IMR-90 (cell line): ENCODE results near the gene SPEF2. TPM values are rescaled to one million over a fixed set of nuclear protein-coding genes. Genes with fewer than 3 reads are reported as not detected.

Experiments used
- ATAC-seq: fragments of 200-7000 bp; cut with Tn5 transposase; 2 replicates; pipeline ENCODE4 v1.9.1; 2020; ENCODE audit warnings: low read depth, mild to moderate bottlenecking, moderate library complexity
- BruUV-seq: library from RNA; stranded (reverse); fragments of 400-500 nt; replicated peaks from 2 replicates; lab custom pipeline; 2021; lab: Mats Ljungman, UMichigan
- CTCF ChIA-PET: fragments of 300-600 bp; formaldehyde crosslinking; extraction: SDS; loops from one replicate; lab custom pipeline; 2021; ENCODE audit warnings: antibody characterized with exemption; lab: Yijun Ruan, JAX
- POLR2A ChIA-PET: fragments of 300-600 bp; sonication (Branson Sonifier 250); formaldehyde crosslinking; loops from one replicate; lab custom pipeline; 2022; ENCODE audit warnings: antibody characterized with exemption; ENCODE audit not compliant: unreplicated experiment; lab: Charles Lee
- DNase-seq: peaks from one replicate; pipeline ENCODE4 v3.0.0; 2013
- H2AFZ ChIP-seq: replicated peaks from 2 replicates; pipeline ENCODE3; 2013; ENCODE audit warnings: low read length, mild to moderate bottlenecking; ENCODE audit not compliant: poor library complexity
- H2AK5ac ChIP-seq: 2 replicates; pipeline ENCODE4 v1.6.1; 2013; ENCODE audit warnings: low read depth, low read length, inconsistent platforms
- H2AK9ac ChIP-seq: replicated peaks from 2 replicates; pipeline ENCODE3; 2013; ENCODE audit warnings: mild to moderate bottlenecking, low read depth, low read length, moderate library complexity; ENCODE audit not compliant: poor library complexity
- H2BK120ac ChIP-seq: 2 replicates; pipeline ENCODE4 v1.6.1; 2013; ENCODE audit warnings: low read depth, low read length, inconsistent platforms
- H2BK15ac ChIP-seq: 3 replicates; pipeline ENCODE4 v1.6.1; 2013; ENCODE audit warnings: low read depth, low read length, inconsistent platforms
- H2BK20ac ChIP-seq: 2 replicates; pipeline ENCODE4 v1.6.1; 2013; ENCODE audit warnings: low read depth, mild to moderate bottlenecking, inconsistent platforms, low read length, moderate library complexity
- H2BK5ac ChIP-seq: 2 replicates; pipeline ENCODE4 v1.6.1; 2013; ENCODE audit warnings: mild to moderate bottlenecking, low read depth, low read length, inconsistent platforms; ENCODE audit not compliant: poor library complexity, severe bottlenecking
- H3K14ac ChIP-seq: replicated peaks from 2 replicates; pipeline ENCODE4 v1.6.1; 2013; ENCODE audit warnings: low read depth, low read length, inconsistent platforms
- H3K18ac ChIP-seq: 2 replicates; pipeline ENCODE4 v1.6.1; 2013; ENCODE audit warnings: low read depth, low read length, control low read depth
- H3K23ac ChIP-seq: 2 replicates; pipeline ENCODE4 v1.6.1; 2013; ENCODE audit warnings: low read depth, low read length, inconsistent platforms
- H3K27ac ChIP-seq: 2 replicates; pipeline ENCODE4 v1.5.1; 2013; ENCODE audit warnings: mild to moderate bottlenecking, control low read depth, low read length; ENCODE audit not compliant: insufficient read depth
- H3K27me3 ChIP-seq: 2 replicates; pipeline ENCODE4 v1.6.1; 2013; ENCODE audit warnings: low read length; ENCODE audit not compliant: control insufficient read depth, insufficient read depth
- H3K36me3 ChIP-seq: 2 replicates; pipeline ENCODE4 v1.6.1; 2013; ENCODE audit warnings: low read length, mixed read lengths; ENCODE audit not compliant: control insufficient read depth, insufficient read depth
- H3K4ac ChIP-seq: 2 replicates; pipeline ENCODE4 v1.6.1; 2013; ENCODE audit warnings: low read depth, low read length, inconsistent platforms
- H3K4me1 ChIP-seq: 2 replicates; pipeline ENCODE4 v1.6.1; 2013; ENCODE audit warnings: low read length, mixed read lengths; ENCODE audit not compliant: control insufficient read depth, insufficient read depth
- H3K4me2 ChIP-seq: 2 replicates; pipeline ENCODE4 v1.6.1; 2013; ENCODE audit warnings: low read depth, mild to moderate bottlenecking, control low read depth, low read length, moderate library complexity
- H3K4me3 ChIP-seq: 2 replicates; pipeline ENCODE4 v1.5.1; 2013; ENCODE audit warnings: low read depth, mild to moderate bottlenecking, control low read depth, low read length, moderate library complexity; ENCODE audit not compliant: insufficient read depth
- H3K56ac ChIP-seq: 2 replicates; pipeline ENCODE4 v1.6.1; 2013; ENCODE audit warnings: low read length, inconsistent platforms; ENCODE audit not compliant: insufficient read depth; ENCODE audit errors: extremely low read depth
- H3K79me1 ChIP-seq, 2 experiments: 2 replicates each; pipeline ENCODE4 v1.6.1; 2013; ENCODE audit warnings: low read length in 2 of 2, inconsistent platforms in 1 of 2, low read depth in 1 of 2
- H3K9ac ChIP-seq: 2 replicates; pipeline ENCODE4 v1.6.1; 2013; ENCODE audit warnings: low read depth, low read length, control low read depth
- H3K9me1 ChIP-seq: 2 replicates; pipeline ENCODE4 v1.6.1; 2013; ENCODE audit warnings: low read length, inconsistent platforms; ENCODE audit not compliant: insufficient read depth
- H3K9me3 ChIP-seq: 2 replicates; pipeline ENCODE4 v1.6.1; 2013; ENCODE audit warnings: low read length; ENCODE audit not compliant: control insufficient read depth, insufficient read depth
- H4K20me1 ChIP-seq: 2 replicates; pipeline ENCODE4 v1.6.1; 2013; ENCODE audit warnings: low read length, inconsistent platforms; ENCODE audit not compliant: insufficient read depth
- H4K5ac ChIP-seq: 2 replicates; pipeline ENCODE4 v1.6.1; 2013; ENCODE audit warnings: mild to moderate bottlenecking, low read depth, low read length, control low read depth
- H4K8ac ChIP-seq, 2 experiments: 2 replicates each; pipeline ENCODE4 v1.6.1; 2013; ENCODE audit warnings: low read depth in 2 of 2, low read length in 2 of 2, control low read depth in 1 of 2, inconsistent platforms in 1 of 2
- H4K91ac ChIP-seq: 2 replicates; pipeline ENCODE4 v1.6.1; 2013; ENCODE audit warnings: low read depth, low read length, inconsistent platforms; ENCODE audit not compliant: insufficient read depth
- BHLHE40 ChIP-seq: fragments of 150-350 bp; IDR thresholded peaks from 2 replicates; pipeline ENCODE4 v1.6.1; 2016; ENCODE audit warnings: mild to moderate bottlenecking, low read depth, low read length
- CEBPB ChIP-seq: IDR thresholded peaks from 2 replicates; pipeline ENCODE4 v1.6.1; 2012; ENCODE audit warnings: low read depth, low read length, improper control_type of control experiment
- CHD1 ChIP-seq: IDR thresholded peaks from 2 replicates; pipeline ENCODE4 v1.6.1; 2012; ENCODE audit warnings: low read depth, low read length, improper control_type of control experiment
- CTCF ChIP-seq: conservative IDR thresholded peaks from 2 replicates; pipeline ENCODE4 v1.5.1; 2012; ENCODE audit warnings: mild to moderate bottlenecking, low read depth, low read length, improper control_type of control experiment
- ELK1 ChIP-seq: fragments of 150-350 bp; IDR thresholded peaks from 2 replicates; pipeline ENCODE4 v1.6.1; 2016; ENCODE audit warnings: low read depth, mild to moderate bottlenecking, low read length, moderate library complexity, borderline replicate concordance
- FOS ChIP-seq: fragments of 150-350 bp; IDR thresholded peaks from 2 replicates; pipeline ENCODE4 v1.6.1; 2016; ENCODE audit warnings: low read depth, low read length
- MAFK ChIP-seq: IDR thresholded peaks from 2 replicates; pipeline ENCODE4 v1.6.1; 2012; ENCODE audit warnings: low read depth, low read length, improper control_type of control experiment
- MAZ ChIP-seq: IDR thresholded peaks from 2 replicates; pipeline ENCODE4 v1.6.1; 2012; ENCODE audit warnings: low read depth, mild to moderate bottlenecking, low read length, improper control_type of control experiment, moderate library complexity, borderline replicate concordance
- MXI1 ChIP-seq: IDR thresholded peaks from 2 replicates; pipeline ENCODE4 v1.6.1; 2012; ENCODE audit warnings: low read depth, mild to moderate bottlenecking, low read length, moderate library complexity, borderline replicate concordance
- NFE2L2 ChIP-seq: fragments of 150-350 bp; IDR thresholded peaks from 2 replicates; pipeline ENCODE4 v1.6.1; 2016; ENCODE audit warnings: low read depth, mild to moderate bottlenecking, low read length
- POLR2A ChIP-seq: IDR thresholded peaks from 2 replicates; pipeline ENCODE4 v1.6.1; 2012; ENCODE audit warnings: mild to moderate bottlenecking, low read depth, low read length
- RAD21 ChIP-seq: IDR thresholded peaks from 2 replicates; pipeline ENCODE4 v1.6.1; 2012; ENCODE audit warnings: low read length, improper control_type of control experiment
- RCOR1 ChIP-seq: IDR thresholded peaks from 2 replicates; pipeline ENCODE4 v1.6.1; 2012; ENCODE audit warnings: mild to moderate bottlenecking, low read length, improper control_type of control experiment; ENCODE audit not compliant: insufficient replicate concordance
- RFX5 ChIP-seq: IDR thresholded peaks from 2 replicates; pipeline ENCODE4 v1.8.0; 2012; ENCODE audit warnings: low read depth, mild to moderate bottlenecking, low read length, moderate library complexity
- SMC3 ChIP-seq: fragments of 150-350 bp; IDR thresholded peaks from 2 replicates; pipeline ENCODE4 v1.6.1; 2016; ENCODE audit warnings: low read depth, mild to moderate bottlenecking, antibody characterized with exemption, low read length, moderate library complexity
- USF2 ChIP-seq: fragments of 150-350 bp; IDR thresholded peaks from 2 replicates; pipeline ENCODE4 v1.6.1; 2017; ENCODE audit warnings: mild to moderate bottlenecking, antibody characterized with exemption, low read length, low read depth
- WGBS, 2 experiments: methylation state at CpG; one replicate each; pipeline versions ENCODE4 v1.1.5 to v1.1.7; 2013; ENCODE audit warnings: missing lambda C conversion rate in 2 of 2; ENCODE audit not compliant: insufficient read length in 1 of 2; ENCODE audit errors: extremely low coverage in 2 of 2; 5-methylcytosine and 5-hydroxymethylcytosine counted together
- dilution Hi-C: fragments of 300-500 bp; cut with HindIII; formaldehyde crosslinking; loops from one replicate; pipeline ENCODE4 v1.14.3; 2018; ENCODE audit warnings: low sequenced_read_pairs; ENCODE audit not compliant: unreplicated experiment
- in situ Hi-C: fragments of 300-500 bp; cut with MboI; formaldehyde crosslinking; loops from 3 replicates; pipeline ENCODE4 v1.14.3; 2019; ENCODE audit warnings: low sequenced_read_pairs, inconsistent platforms, mixed read lengths
- intact Hi-C: fragments of 100-400 bp; cut with micrococcal nuclease; formaldehyde crosslinking; loops from 2 replicates; pipeline ENCODE4 v1.10.0; 2022
- polyA plus RNA-seq, 3 experiments: library from polyadenylated mRNA; depleted of rRNA; stranded (reverse); fragments of >200 nt; gene quantifications; 2 replicates each; pipeline ENCODE4 v1.2.3, GENCODE V29; 2012; ENCODE audit warnings: low replicate concordance in 1 of 3
- total RNA-seq: library from RNA; depleted of rRNA; stranded (reverse); fragments of >200 nt; gene quantifications from 2 replicates; pipeline ENCODE4 v1.2.3, GENCODE V29; 2012

SPEF2 gene
- total and polyA plus RNA-seq, 2 of the 4 experiments (the other 2 are of a cell fraction), result 1.7 to 2.3 TPM

GRCh38 chr5:35644543-35644942 is 26.9 kb downstream of the SPEF2 start:
- in situ Hi-C loops (no loop called here), intact Hi-C loops (no loop called here), dilution Hi-C loops (no loop called here)
- Histone ChIP-seq H2BK5ac (no peak overlapping the region), H3K27ac (no peak overlapping the region), H3K9me3 (no peaks in the 10 kb centered on the region), H4K8ac (no peak overlapping the region), H3K4me1 (no peaks in the 10 kb centered on the region; the same call in 1 of the 2 replicates), H2BK120ac (no peak overlapping the region), H2BK15ac (no peak overlapping the region), H2AK5ac (no peak overlapping the region), H3K4me2 (no peak overlapping the region), H3K4ac (no peak overlapping the region), H4K91ac (no peak overlapping the region), H3K4me3 (no peak overlapping the region), H3K27me3 (no peaks in the 10 kb centered on the region), H2BK20ac (no peak overlapping the region), H3K79me1 (no peaks in the 10 kb centered on the region), H4K5ac (no peak overlapping the region), H3K9ac (no peak overlapping the region), H3K18ac (no peak overlapping the region), H2AFZ (peak overlapping the region; percentile 53), H2AK9ac (no peak overlapping the region), H3K9me1 (0 out of 2 replicates have a peak, but pooled peaks cover 3% of the 10 kb centered on the region), H3K56ac (no peak overlapping the region), H3K23ac (no peak overlapping the region), H4K20me1 (no peaks in the 10 kb centered on the region), H3K36me3 (no peaks in the 10 kb centered on the region), H3K14ac (no peak overlapping the region)
- no TSS peak for BruUV-seq
- ATAC-seq (no peak), DNase-seq (no peak)
- ChIA-PET POLR2A (no interaction called here), CTCF (no interaction called here)
- TF ChIP-seq RFX5, result no peak
- TF ChIP-seq FOS, result no peak
- TF ChIP-seq RCOR1, result no peak
- TF ChIP-seq NFE2L2, result no peak
- no peak for TF ChIP-seq ELK1
- TF ChIP-seq CHD1, result no peak
- no peak for TF ChIP-seq USF2
- no peak for TF ChIP-seq MAFK
- no peak for TF ChIP-seq SMC3
- no peak for TF ChIP-seq CTCF
- no peak for TF ChIP-seq MAZ
- TF ChIP-seq RAD21, result no peak
- TF ChIP-seq CEBPB, result no peak
- TF ChIP-seq POLR2A, result no peak
- no peak for TF ChIP-seq BHLHE40
- TF ChIP-seq MXI1, result no peak
- WGBS, 2 experiments, result no CpG with 5 or more reads among the region's 3 CpGs
